GM10847 (cell line): ENCODE data around the gene P3H2.

ENCODE experiments used
- POLR2A ChIP-seq: IDR thresholded peaks from 2 replicates; pipeline ENCODE4 v1.6.1; 2011; ENCODE audit not compliant: insufficient read length; ENCODE audit errors: extremely low read depth

Gene P3H2

DNA sequence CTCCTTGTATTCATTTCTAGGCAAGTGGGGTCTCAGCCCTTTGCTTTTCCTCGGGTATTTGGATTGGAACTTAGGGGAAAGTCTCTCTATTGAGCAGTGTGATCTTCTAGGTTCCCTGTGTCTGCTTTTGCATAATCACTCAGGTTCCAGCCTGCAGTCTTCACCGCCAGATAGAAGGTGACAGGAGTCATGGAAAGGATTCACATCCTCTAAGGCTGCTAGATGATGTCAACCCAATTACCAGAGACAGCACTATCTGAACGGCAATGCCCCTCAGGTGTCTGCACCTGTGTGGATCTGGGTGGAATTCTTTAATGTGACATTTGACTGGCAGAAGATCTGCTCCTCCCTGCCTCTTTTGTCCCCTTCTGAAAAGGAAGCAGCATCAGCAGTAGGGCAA is 177.7 kb downstream of the P3H2 start:
- TF ChIP-seq POLR2A, result no peak

DNA sequence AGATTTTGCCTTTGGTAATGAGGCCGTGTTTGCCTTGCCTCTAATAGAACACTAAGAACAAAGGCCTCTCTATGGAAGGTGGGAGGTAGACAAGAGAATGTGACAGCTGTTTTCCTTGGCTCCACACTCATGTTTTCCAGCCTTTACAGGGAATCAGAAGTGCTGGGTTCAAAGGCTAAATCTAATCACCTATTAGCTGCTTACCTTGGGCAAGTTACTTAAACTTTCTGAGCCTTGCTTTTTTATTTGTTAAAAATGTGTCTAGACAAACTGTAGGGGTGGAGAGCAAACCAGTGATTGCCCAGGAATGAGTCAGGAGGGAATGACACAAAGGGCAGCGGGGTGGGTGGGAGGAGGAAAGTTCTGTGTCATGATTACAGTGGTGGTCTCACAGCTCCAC is 179.0 kb downstream of the P3H2 start:
- no peak for TF ChIP-seq POLR2A

DNA sequence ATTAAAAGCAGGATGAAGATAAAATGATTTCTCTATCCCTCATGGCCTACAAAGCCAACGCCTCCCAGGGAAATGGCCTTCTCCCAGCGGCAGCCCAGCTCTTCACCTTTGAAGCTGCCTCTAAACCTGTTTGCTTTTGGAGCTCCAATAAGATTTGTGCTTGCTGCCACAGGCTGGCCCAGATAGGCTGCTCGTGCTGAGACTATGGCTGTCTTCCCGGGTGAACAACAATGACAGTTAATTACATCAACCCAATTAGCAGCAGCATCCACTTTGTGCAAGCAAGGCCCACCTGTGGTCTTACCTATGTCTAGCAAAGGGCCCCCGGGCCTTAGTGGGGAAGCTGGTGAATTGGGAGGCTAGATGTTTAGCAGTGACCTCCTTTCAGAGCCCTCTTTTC is 179.6 kb downstream of the P3H2 start:
- no peak for TF ChIP-seq POLR2A

DNA sequence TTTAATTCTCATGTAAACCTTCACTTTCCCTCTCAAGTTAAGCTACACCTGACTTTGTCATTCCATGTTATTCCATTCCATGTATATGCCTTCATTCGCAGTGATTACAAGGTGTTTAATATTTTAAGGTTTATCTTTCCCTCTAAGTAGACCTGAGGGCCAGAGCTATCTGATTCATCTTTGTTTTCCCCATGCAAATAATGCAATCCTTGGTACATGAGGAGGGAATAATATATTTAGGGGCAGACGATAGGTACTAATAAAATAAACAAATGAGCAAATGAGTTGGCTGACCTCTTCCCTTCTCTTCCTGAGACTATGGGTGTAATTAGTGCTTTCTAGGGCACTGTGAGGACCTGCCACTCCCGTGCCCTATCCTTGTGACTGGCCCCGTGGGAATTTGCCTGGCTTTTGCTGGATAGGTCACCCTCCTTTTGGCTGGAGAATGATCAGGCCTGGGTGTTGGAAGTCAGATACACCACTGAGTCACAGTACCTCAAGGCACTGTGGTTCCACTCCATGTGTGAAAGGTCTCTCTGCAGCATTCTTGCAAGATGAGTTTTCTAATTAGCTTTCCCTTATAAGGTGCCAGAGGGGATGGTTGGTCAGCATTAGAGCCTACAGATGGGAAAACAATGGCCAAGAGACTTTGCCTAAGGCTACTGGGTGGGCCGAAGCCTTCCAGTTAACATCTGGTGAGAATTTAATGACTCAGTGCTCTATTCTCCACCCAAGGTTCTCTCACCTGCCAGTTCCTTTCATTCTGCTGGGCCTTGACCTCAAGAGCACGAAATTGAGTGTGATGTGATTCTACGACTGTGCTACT is 183.2 kb downstream of the P3H2 start:
- TF ChIP-seq POLR2A, result no peak

DNA sequence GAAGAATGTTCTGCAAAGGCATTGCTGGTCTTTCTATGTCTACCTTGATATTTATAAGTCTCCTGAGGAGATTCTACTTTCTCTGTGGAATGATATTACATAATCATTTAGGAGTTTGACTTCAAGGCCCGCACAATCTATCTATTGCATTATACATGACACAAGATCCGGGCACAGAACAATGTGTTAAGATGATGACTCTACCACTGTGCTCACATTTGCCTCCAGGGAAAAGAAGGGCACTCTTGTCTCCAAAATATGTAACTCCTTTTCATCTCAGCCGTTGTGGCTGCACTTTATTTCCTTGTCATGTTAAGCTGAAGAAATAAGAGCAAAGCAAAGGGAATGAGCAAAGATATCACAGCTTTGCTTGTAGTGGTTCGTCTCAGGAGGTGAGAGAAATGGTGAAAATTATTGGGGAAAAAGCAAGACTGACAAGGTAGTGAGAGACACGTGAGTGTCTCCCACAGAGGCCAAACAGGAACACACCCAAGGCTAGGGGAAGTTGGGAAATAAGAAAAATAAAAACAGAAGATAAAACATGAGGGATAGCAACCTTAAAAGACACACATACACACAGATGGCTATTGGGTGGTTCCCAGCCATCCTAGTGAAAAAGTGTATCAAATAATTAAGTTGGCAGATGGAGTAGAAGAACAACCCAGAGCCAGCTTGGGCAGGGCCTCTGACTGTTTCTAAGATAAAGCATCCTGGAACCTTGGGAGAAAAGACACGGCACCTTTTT is 184.3 kb downstream of the P3H2 start:
- TF ChIP-seq POLR2A, result no peak

DNA sequence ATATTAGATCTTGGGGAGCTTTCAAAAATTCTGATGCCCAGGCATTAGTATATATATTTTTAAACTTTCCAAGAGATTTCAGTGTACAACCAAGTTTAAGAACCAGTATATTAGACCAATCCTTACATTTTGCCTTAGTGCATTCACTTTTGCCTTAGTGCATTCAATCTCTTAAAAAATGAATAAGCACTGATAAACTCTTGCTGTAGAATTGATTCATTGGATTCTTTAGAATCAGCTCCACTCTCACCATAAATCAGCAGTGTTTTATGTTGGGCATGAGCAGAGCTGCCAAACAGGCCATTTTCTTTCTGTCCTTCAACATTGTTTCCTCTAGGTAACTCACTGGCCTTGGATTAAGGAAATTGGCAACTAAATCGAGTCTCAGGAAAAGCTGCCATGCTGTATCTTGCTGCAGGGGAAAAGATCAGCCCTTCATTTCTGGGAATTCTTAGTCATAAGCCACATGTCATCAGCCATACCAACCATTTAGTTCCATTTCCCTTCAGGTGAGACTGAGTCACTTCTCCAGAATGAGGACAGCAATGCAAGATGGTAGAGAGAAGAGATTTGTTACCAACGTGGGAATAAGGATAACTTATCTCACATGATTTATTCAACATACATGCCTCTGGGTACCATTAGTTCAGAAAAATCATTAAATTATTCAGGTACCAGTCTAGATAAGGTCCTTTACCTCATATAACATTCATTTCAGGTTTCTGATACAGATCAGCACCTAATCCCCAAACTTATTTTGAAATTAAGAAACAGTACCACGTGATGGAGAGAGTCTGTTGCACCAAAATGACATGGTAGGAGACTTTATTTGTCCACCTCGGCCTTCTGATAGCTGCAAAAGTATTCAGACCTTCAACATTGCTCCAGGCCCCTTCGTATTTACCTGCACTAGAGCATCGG is 192.5 kb downstream of the P3H2 start:
- no peak for TF ChIP-seq POLR2A

DNA sequence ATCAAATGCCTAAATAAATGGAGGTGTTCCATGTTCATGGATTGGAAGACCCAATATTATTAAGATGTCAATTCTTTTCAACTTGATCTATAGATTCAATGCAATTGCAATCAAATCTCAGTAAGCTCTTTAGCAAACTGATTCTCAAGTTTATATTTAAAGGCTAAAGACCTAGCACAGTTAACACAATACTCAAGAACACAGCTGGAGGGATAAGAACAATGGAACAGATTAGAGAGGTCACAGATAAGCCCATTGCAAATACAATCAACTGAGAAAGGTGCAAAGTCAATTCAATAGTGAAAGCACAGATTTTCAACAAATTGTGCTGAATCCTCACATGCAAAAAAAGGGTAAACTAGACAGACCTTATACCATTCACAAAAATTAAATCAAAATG is 198.9 kb downstream of the P3H2 start:
- no peak for TF ChIP-seq POLR2A

DNA sequence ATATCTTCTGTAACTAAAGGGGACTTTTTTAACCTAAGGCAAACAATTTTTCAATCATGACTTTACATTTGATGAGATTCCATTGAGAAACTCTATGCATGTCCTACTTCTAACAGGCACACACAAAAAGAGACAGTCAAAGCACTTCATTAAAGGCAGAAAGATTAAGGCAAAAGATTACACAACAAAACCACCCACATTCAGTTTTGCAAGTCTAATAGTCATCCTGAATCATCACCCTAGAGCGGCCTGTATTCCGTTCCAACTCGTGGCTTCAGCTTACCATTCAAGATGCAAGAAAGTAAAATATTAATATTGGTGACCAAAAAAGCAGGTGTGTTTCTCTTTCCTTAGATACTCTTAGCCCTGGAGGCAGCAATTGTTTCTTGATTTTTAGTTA is 205.9 kb downstream of the P3H2 start:
- no peak for TF ChIP-seq POLR2A

DNA sequence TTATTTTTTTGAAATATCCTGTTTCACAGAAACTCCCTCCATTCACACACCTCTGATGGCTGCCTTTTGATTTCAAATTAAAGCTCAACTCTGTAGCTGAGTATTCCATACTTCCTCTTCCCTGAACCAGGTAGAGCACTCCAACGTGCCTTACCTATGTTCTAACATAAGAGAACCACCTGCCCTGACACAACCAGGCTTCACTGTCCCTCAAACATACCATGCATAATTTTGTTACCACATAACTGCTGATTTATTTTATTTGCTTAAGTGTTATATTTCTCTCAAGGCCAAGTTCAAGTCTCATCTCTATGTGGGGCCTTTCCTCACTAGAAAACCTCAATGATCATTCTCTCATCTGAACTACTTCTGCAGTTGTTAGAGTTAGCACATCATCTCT is 209.7 kb downstream of the P3H2 start:
- no peak for TF ChIP-seq POLR2A

DNA sequence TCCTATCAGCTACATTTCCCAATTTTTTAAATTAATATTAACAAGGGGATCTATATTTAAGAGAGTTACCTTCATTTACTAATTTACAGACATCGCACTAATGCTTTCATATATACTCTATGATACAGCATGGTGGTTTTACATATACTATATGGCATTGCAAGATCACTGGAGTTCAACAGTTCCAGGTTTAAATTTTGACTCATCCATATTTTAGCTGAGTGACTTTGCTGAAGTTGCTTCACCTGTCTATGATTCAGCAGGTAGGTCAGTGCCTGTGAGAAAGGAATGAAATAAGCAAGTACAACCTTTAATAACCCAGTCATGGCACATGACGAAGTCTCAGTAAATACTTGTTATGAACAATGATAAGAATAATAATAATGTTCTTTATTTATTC is 211.1 kb downstream of the P3H2 start:
- no peak for TF ChIP-seq POLR2A

DNA sequence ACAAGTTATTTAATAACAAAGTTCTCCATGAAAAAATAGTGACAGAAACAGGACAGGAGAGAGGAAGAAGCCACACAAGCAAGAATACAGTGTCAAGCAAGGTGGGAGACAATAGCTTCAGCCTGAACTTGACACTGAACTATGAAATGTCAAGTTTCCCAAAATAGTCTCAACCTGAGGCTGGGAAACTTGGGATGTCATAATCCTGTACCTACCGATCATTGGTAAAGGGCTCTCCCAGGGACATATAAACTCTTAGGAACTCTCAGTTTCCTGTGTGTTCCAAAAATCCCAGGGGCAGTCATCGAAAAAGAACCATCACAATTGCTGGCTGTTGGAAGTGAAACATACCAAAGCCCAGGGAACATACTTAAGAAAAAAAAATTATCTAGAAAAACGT is 211.6 kb downstream of the P3H2 start:
- TF ChIP-seq POLR2A, result no peak

DNA sequence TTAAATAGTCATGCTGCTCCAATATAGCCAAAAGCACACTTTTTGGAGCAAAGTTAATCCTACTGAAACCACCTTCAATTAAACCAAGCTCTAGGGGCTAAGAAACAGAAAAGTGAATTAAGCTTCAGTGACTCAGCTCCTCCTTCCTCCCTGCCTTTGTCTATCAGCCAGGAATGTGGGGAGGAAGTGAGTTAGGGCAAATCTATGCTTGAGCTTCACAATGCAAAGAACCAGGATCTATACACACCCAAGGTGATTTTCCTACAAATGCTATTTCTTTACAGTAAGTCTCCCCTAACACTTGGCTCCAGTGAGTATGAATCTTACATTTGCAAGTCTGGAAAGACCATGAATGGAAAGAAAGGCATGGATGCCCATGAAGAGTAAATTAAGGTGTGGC is 212.1 kb downstream of the P3H2 start:
- no peak for TF ChIP-seq POLR2A

DNA sequence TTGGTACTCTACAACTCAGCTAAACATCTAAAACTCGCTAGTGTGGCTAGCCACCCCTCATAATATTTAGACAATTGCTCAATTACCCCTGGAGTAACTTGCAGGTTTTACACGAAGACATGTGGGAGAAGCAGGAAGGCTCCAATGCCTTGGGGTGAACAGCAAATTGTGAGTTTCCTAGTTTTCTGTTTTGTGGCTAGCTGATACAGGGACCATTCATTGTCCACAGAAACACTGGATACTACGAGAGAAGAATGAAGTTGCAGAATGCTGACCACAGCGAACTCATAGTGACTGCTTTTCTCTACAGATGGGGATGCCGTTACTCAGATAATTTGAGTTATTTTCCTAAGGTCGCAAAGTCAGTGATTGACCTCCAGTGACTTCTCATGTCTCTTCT is 212.9 kb downstream of the P3H2 start:
- TF ChIP-seq POLR2A, result no peak
